ENCODE results near the gene STK17B. TPM values are rescaled to one million over a fixed set of nuclear protein-coding genes. Genes with fewer than 3 reads are reported as not detected.

STK17B gene
- total RNA-seq, 1 experiment from 2014 or later: 58.0 TPM

- POLR2A ChIA-PET: no interaction called here
- no peak for DNase-seq
- BruUV-seq (replicated peaks): no TSS peak
- Mint-ChIP-seq H3K27me3 (ENCODE audit: insufficient read depth, unreplicated experiment) (no peaks in the 10 kb centered on the region), H3K4me3 (ENCODE audit: unreplicated experiment) (no peak overlapping the region), H3K27ac (ENCODE audit: unreplicated experiment) (no peak overlapping the region), H3K4me1 (ENCODE audit: low read depth, unreplicated experiment) (no peaks in the 10 kb centered on the region), H3K9me3 (ENCODE audit: unreplicated experiment) (peaks cover 16% of the 10 kb centered on the region), H3K36me3 (ENCODE audit: insufficient read depth, unreplicated experiment) (no peaks in the 10 kb centered on the region)
- CTCF ChIA-PET: no interaction called here
- no peak for TF ChIP-seq CTCF (IDR thresholded peaks at IDR 0.05; ENCODE audit: insufficient read depth in 1 of 2, low read depth in 1 of 2, low read length in 1 of 2, severe bottlenecking in 1 of 2, unreplicated experiment in 1 of 2)
- 0 out of 2 replicates have a peak, but pooled peaks cover 3% of the 10 kb centered on the region for H3K4me1 ChIP-seq
- H3K36me3 ChIP-seq (ENCODE audit: control insufficient read depth, insufficient read depth, low read length): no peaks in the 10 kb centered on the region
- no peaks in the 10 kb centered on the region for H3K27me3 ChIP-seq (replicated peaks; ENCODE audit: control insufficient read depth, insufficient read depth, low read length)
- H3K9me3 ChIP-seq: no peaks in the 10 kb centered on the region
- intact Hi-C loops (cut with micrococcal nuclease; ENCODE audit: unreplicated experiment): no loop called here
- H3K4me3 ChIP-seq (ENCODE audit: low read depth, low read length): no peak overlapping the region
Measured at GRCh38 chr2:196117214-196117705, 54.1 kb downstream of the STK17B start.

GRCh38 chr2:196113061-196113974 lies 58.1 kb downstream of the STK17B start:
- no peaks in the 10 kb centered on the region for H3K36me3 Mint-ChIP-seq (ENCODE audit: insufficient read depth, unreplicated experiment)
- 0 out of 2 replicates have a peak, but pooled peaks cover 5% of the 10 kb centered on the region for H3K4me1 ChIP-seq
- DNase-seq: no peak
- H3K4me3 ChIP-seq (ENCODE audit: low read depth, low read length): no peak overlapping the region
- no peaks in the 10 kb centered on the region for H3K9me3 ChIP-seq
- no peaks in the 10 kb centered on the region for H3K27me3 ChIP-seq (replicated peaks; ENCODE audit: control insufficient read depth, insufficient read depth, low read length)
- TF ChIP-seq CTCF (IDR thresholded peaks at IDR 0.05; ENCODE audit: insufficient read depth in 1 of 2, low read depth in 1 of 2, low read length in 1 of 2, severe bottlenecking in 1 of 2, unreplicated experiment in 1 of 2): no peak
- no peaks in the 10 kb centered on the region for H3K9me3 Mint-ChIP-seq (ENCODE audit: unreplicated experiment)
- H3K27me3 Mint-ChIP-seq (ENCODE audit: insufficient read depth, unreplicated experiment): no peaks in the 10 kb centered on the region
- POLR2A ChIA-PET: no interaction called here
- intact Hi-C loops (cut with micrococcal nuclease; ENCODE audit: unreplicated experiment): no loop called here
- CTCF ChIA-PET: no interaction called here
- H3K36me3 ChIP-seq (ENCODE audit: control insufficient read depth, insufficient read depth, low read length): no peaks in the 10 kb centered on the region
- H3K4me1 Mint-ChIP-seq (ENCODE audit: low read depth, unreplicated experiment): no peaks in the 10 kb centered on the region
- no peak overlapping the region for H3K27ac Mint-ChIP-seq (ENCODE audit: unreplicated experiment)
- BruUV-seq (replicated peaks): no TSS peak
- H3K4me3 Mint-ChIP-seq (ENCODE audit: unreplicated experiment): no peak overlapping the region

GRCh38 chr2:196112418-196113034 lies 58.9 kb downstream of the STK17B start:
- no TSS peak for BruUV-seq (replicated peaks)
- H3K36me3 ChIP-seq (ENCODE audit: control insufficient read depth, insufficient read depth, low read length): no peaks in the 10 kb centered on the region
- POLR2A ChIA-PET: no interaction called here
- H3K9me3 ChIP-seq: no peaks in the 10 kb centered on the region
- H3K27ac Mint-ChIP-seq (ENCODE audit: unreplicated experiment): no peak overlapping the region
- H3K4me3 Mint-ChIP-seq (ENCODE audit: unreplicated experiment): no peak overlapping the region
- no peak for DNase-seq
- H3K9me3 Mint-ChIP-seq (ENCODE audit: unreplicated experiment): no peaks in the 10 kb centered on the region
- no peaks in the 10 kb centered on the region for H3K27me3 ChIP-seq (replicated peaks; ENCODE audit: control insufficient read depth, insufficient read depth, low read length)
- H3K36me3 Mint-ChIP-seq (ENCODE audit: insufficient read depth, unreplicated experiment): no peaks in the 10 kb centered on the region
- H3K27me3 Mint-ChIP-seq (ENCODE audit: insufficient read depth, unreplicated experiment): no peaks in the 10 kb centered on the region
- intact Hi-C loops (cut with micrococcal nuclease; ENCODE audit: unreplicated experiment): no loop called here
- CTCF ChIA-PET: no interaction called here
- no peak overlapping the region for H3K4me3 ChIP-seq (ENCODE audit: low read depth, low read length)
- no peaks in the 10 kb centered on the region for H3K4me1 Mint-ChIP-seq (ENCODE audit: low read depth, unreplicated experiment)
- TF ChIP-seq CTCF (IDR thresholded peaks at IDR 0.05; ENCODE audit: insufficient read depth in 1 of 2, low read depth in 1 of 2, low read length in 1 of 2, severe bottlenecking in 1 of 2, unreplicated experiment in 1 of 2): no peak
- 0 out of 2 replicates have a peak, but pooled peaks cover 5% of the 10 kb centered on the region for H3K4me1 ChIP-seq
